ENCODE results near the gene USP4. TPM values are rescaled to one million over a fixed set of nuclear protein-coding genes. Genes with fewer than 3 reads are reported as not detected.

Gene USP4
- total and polyA plus RNA-seq, 2 of the 8 experiments (the other 6 are each of a cell fraction or from before 2014, with no cell fraction given), result 16.0 to 27.8 TPM

DNA sequence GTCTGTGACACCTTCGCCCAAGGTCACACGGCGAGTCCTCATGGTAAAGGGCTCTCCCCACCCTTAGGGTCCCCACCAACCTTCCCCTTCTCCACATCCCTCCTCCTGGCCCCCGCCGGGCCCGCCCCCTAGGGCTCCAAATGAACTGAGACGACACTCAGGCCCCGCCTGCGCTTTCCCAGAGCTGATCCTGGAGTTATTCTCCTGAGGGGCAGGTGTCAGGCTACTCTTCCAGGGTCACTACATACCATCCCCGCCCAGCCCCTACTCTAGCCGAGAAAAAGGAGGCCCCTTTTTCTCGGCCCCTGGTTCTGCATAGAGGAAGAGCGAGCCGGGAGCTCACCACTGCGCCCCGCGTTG, 292 bp downstream of the USP4 start:
- H3K23me2 ChIP-seq (ENCODE audit: low read depth, low read length), result peaks cover 8% of the 10 kb centered on the region
- H4K8ac ChIP-seq (ENCODE audit: extremely low read depth, insufficient read depth, low read length), result no peak overlapping the region
- H3K56ac ChIP-seq (replicated peaks; ENCODE audit: insufficient read length, low read depth, low read length), result peak overlapping the region; percentile 70
- H4K5ac ChIP-seq (ENCODE audit: insufficient read length, low read depth, low read length), result peak overlapping the region; percentile 50
- no peak overlapping the region for H3K14ac ChIP-seq (ENCODE audit: insufficient read length)
- CTCF ChIA-PET (ENCODE audit: partially characterized antibody), result interaction anchor here (0.5 to 2.8 kb wide), 21 partner anchors 8 to 361 kb away, joined by 3 to 18 read pairs (median 5); partner anchors contain the start of gene KLHDC8B
- POLR2A ChIA-PET (ENCODE audit: partially characterized antibody), result interaction anchor here (0.7 to 4.2 kb wide), 28 partner anchors 12 to 350 kb away, joined by 3 to 45 read pairs (median 4); partner anchors contain the start of genes AMT, GPX1, NICN1 and P4HTM
- H2AFZ ChIP-seq (ENCODE audit: low read length), result no peak overlapping the region; the same call in 1 of the 2 replicates
- peak overlapping the region; percentile 60 for H3K4ac ChIP-seq (replicated peaks; ENCODE audit: insufficient read length, low read depth, low read length)
- no peak for TF ChIP-seq RAD21 (IDR thresholded peaks at IDR 0.05 in 1 of 2, conservative IDR thresholded peaks at IDR 0.05 in 1 of 2; ENCODE audit: low read depth in 2 of 2, low read length in 2 of 2)
- 0 out of 3 replicates have a peak, but pooled peaks of 1 of the 2 experiments have one; percentile 19 for TF ChIP-seq POLR2A (IDR thresholded peaks at IDR 0.05; ENCODE audit: control extremely low read depth in 1 of 2, low read depth in 2 of 2, low read length in 2 of 2)
- H3K36me3 ChIP-seq (ENCODE audit: control insufficient read depth in 2 of 4, insufficient read depth in 4 of 4, low read length in 3 of 4), result peaks cover 0 to 9% (median 2%) of the 10 kb centered on the region in 4 experiments; a peak in 5 of 8 replicates
- no peaks in the 10 kb centered on the region for H3K79me1 ChIP-seq (ENCODE audit: low read depth, low read length)
- no peak overlapping the region for H3K27ac ChIP-seq (ENCODE audit: low read depth, low read length)
- H2BK120ac ChIP-seq (replicated peaks; ENCODE audit: low read depth, low read length), result no peak overlapping the region
- peak overlapping the region; percentile 93 for H2BK5ac ChIP-seq (ENCODE audit: low read depth, low read length)
- H3K27me3 ChIP-seq (replicated peaks in 1 of 4; ENCODE audit: control insufficient read depth in 3 of 4, extremely low read depth in 1 of 4, insufficient read depth in 3 of 4, low read length in 3 of 4), result no peaks in the 10 kb centered on the region; a peak in 1 of 7 replicates
- no peak overlapping the region for H2BK20ac ChIP-seq (ENCODE audit: low read length)
- H2AK5ac ChIP-seq (ENCODE audit: low read depth, low read length), result no peak overlapping the region
- peak overlapping the region; percentile 91 for H4K91ac ChIP-seq (replicated peaks; ENCODE audit: insufficient read length, low read length)
- 0 out of 2 replicates have a peak overlapping the region, but pooled peaks have one; percentile 27 for H2BK12ac ChIP-seq (ENCODE audit: low read depth, low read length)
- H3K79me2 ChIP-seq (ENCODE audit: control insufficient read depth in 1 of 2, insufficient read depth in 2 of 2, low read length in 2 of 2), result peaks cover 0 to 5% of the 10 kb centered on the region in 2 experiments; a peak in 1 of 4 replicates
- peak overlapping the region; percentile 48 for H3K18ac ChIP-seq (ENCODE audit: extremely low read depth, low read length)
- H3K23ac ChIP-seq (ENCODE audit: insufficient read length), result no peak overlapping the region
- H3K9me3 ChIP-seq (ENCODE audit: insufficient read depth in 2 of 2, low read depth in 1 of 2, low read length in 1 of 2), result no peaks in the 10 kb centered on the region
- H3K4me1 ChIP-seq (replicated peaks in 1 of 4; ENCODE audit: control insufficient read depth in 3 of 4, insufficient read depth in 4 of 4, low read length in 3 of 4), result peaks cover 0 to 11% (median 5%) of the 10 kb centered on the region in 4 experiments; a peak in 4 of 7 replicates
- H4K20me1 ChIP-seq (replicated peaks in 1 of 2; ENCODE audit: control insufficient read depth in 1 of 2, insufficient read depth in 2 of 2, low read length in 2 of 2), result no peaks in the 10 kb centered on the region
- H3K4me3 ChIP-seq (ENCODE audit: extremely low read depth in 1 of 4, insufficient read depth in 2 of 4, low read depth in 3 of 4, low read length in 4 of 4), result peak overlapping the region; percentile 59 to 75 (median 74)
- DNase-seq (ENCODE audit: low read depth in 1 of 2, low spot score in 2 of 2) (peak; percentile 19 to 66), FAIRE-seq (no peak)
- H3K9ac ChIP-seq (replicated peaks in 1 of 4; ENCODE audit: extremely low read depth in 1 of 4, low read depth in 3 of 4, low read length in 3 of 4), result peak overlapping the region; percentile 29 to 66 (median 50)
- H2BK15ac ChIP-seq (ENCODE audit: low read length), result no peak overlapping the region
- 4% methylated on average over 17 of the region's 17 CpGs; no CpG with 5 or more reads in 1 of the 2 experiments for WGBS, 2 experiments (ENCODE audit: extremely low coverage in 1 of 2, insufficient coverage in 1 of 2, insufficient read length in 1 of 2, insufficient replicate concordance in 2 of 2, low coverage in 1 of 2, low lambda C conversion rate in 2 of 2, missing lambda C conversion rate in 1 of 2)
- peak overlapping the region; percentile 64 to 87 for H3K4me2 ChIP-seq (ENCODE audit: insufficient read depth in 1 of 2, low read depth in 2 of 2, low read length in 2 of 2)
